ENCODE data around the gene CCNQ.

The CCNQ gene

DNA sequence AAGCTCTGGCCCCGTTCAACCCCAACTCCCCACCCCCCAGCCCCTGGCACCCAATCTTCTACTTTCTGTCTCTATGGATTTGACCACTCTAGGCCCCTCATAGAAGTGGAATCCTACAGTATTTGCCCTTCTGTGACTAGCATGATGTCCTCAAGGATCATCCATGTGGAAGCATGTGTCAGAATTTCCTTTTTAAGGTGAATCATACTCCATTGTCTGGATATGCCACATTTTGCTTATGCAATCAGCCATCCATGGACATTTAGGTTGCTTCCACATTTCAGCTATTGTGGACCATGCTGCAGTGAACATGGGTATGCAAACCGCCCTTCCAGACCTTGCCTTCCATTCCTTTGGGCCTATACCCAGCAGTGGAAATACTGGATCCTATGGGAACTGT is 15.5 kb downstream of the CCNQ start:
- TF ChIP-seq, protein P1, sequence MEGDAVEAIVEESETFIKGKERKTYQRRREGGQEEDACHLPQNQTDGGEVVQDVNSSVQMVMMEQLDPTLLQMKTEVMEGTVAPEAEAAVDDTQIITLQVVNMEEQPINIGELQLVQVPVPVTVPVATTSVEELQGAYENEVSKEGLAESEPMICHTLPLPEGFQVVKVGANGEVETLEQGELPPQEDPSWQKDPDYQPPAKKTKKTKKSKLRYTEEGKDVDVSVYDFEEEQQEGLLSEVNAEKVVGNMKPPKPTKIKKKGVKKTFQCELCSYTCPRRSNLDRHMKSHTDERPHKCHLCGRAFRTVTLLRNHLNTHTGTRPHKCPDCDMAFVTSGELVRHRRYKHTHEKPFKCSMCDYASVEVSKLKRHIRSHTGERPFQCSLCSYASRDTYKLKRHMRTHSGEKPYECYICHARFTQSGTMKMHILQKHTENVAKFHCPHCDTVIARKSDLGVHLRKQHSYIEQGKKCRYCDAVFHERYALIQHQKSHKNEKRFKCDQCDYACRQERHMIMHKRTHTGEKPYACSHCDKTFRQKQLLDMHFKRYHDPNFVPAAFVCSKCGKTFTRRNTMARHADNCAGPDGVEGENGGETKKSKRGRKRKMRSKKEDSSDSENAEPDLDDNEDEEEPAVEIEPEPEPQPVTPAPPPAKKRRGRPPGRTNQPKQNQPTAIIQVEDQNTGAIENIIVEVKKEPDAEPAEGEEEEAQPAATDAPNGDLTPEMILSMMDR (IDR thresholded peaks at IDR 0.05; ENCODE audit: low read depth, low read length) = no peak

DNA sequence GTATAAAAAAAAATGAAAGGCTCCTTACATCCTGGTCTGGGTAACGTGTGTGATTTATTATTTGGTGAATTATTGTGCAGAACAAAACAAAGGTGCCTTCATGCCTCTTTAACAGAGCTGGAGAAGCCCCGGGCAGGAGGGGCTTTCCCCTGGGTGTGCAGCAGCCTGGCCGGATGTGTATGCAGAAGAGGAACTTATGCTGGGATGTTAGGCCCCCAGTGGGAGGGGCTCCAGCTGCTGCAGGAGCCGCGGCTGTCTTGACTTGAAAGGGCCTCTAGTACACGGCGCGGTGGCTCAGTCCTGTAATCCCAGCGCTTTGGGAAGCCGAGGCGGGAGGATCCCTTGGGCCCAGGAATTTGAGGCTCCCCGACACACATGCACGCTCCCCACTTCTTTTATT is 16.0 kb downstream of the CCNQ start:
- TF ChIP-seq, protein P1 (IDR thresholded peaks at IDR 0.05; ENCODE audit: low read depth, low read length) = no peak
- no peak overlapping the region for H3K4me3 ChIP-seq (ENCODE audit: low read depth, low read length)

More for the DNA sequence above, 15.5 kb downstream of the CCNQ start:
- no peak overlapping the region for H3K4me3 ChIP-seq (ENCODE audit: low read depth, low read length)

DNA sequence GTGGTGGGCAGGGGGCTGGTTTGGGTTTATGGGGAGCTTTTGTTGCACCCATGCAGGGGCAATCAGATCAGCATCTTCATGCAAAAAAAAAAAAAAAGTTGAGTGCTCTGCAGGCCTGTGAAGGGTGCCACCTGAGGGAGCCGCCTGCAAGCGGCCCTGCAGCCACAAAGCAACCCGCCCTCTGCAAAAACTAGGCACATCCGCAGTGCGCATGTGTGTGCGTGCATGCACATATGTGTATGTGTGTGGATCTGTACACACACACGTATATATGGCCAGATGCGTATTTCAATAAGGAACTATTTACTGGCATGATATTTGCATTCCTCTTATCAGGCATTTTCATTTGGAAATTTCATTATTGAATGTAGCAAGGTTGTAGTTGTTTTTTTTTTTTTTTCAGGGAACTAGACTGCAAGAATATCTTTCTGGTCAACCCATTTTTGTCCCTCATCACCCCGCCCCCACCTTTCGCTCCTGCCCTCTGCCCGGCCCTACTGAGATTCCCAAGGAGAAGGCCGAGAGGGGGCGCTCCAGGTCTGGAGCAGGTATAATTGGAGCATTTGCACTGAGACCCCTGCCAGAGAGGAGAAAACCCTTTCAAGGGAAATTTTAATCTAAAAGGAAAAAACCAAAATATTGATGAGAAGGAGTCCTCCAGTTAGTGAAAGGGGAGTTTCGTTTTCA is 18.1 kb downstream of the CCNQ start:
- TF ChIP-seq, protein P1 (IDR thresholded peaks at IDR 0.05; ENCODE audit: low read depth, low read length) = no peak
- no peak overlapping the region for H3K4me3 ChIP-seq (ENCODE audit: low read depth, low read length)

DNA sequence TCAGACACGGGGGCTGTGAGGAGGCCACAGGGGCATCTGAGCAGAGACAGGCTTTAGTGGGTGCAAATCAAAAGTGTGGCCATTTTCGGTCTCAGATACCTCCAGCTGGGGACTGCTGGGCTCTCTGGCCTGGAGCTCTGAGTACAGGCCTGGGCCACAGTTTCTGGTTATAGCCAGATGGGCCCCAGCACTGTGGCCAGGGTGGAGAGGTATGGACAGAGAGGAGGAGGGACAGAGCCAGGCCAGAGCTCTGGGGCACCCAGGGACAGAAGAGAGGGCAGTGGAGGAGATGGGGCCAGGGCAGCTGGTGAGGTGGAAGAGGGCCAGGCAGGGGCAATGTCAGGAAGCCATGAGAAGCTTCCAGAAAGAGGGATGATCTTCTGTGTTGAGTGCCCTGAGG is 20.1 kb downstream of the CCNQ start:
- H3K4me3 ChIP-seq (ENCODE audit: low read depth, low read length) = no peak overlapping the region
- TF ChIP-seq, protein P1 (IDR thresholded peaks at IDR 0.05; ENCODE audit: low read depth, low read length) = no peak

DNA sequence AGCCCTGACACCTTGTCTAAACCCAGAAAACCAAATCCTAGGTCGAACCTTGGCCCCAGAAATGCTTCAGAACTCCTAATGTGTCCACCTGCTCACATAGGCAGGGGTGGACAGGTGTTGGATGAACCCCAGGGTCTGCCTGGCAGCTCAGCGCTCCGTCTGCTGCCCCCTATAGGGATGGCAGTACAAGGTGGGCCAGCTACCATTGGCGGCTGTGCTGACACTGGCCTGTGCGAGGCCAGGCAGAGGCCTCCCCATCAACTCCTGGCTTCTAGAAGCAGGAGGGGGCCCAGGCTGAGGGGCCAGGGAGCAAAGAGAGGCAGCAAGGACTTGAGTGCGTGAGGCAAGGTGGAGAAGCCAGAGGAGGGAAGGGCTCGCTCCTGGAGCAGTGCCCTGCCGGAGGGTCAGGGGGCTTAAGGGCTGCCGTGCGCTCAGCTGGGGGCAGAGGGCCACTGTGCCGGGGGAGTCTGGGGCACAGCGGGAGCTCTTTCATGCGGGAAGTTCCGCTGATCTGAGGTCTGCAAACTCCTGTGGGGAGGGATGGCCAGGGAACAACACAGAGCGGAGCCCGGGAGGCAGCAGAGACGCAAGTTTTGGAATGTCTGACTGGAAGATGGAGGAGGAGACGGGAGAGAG is 20.6 kb downstream of the CCNQ start:
- H3K4me3 ChIP-seq (ENCODE audit: low read depth, low read length) = no peak overlapping the region
- TF ChIP-seq, protein P1 (IDR thresholded peaks at IDR 0.05; ENCODE audit: low read depth, low read length) = no peak

DNA sequence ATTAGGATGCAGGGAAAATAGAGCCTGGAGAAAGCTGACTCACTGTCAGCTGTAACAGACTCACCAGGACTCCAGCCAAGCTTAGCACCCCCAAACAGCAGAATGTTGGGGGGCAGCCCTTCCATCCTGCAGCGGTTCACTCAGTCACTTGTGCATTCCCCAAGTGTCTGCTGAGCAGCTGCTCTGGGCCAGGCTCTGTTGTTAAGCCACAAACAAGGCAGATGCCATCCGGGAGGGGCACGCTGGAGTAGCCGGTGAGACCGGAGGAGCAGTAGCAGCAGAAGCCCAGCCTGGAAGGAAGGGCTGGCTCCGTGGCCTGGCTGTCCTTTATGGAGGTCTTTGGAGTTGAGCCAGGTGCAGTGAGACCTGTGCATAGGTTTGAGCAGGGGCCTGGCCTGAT is 22.0 kb downstream of the CCNQ start:
- H3K4me3 ChIP-seq (ENCODE audit: low read depth, low read length) = no peak overlapping the region
- TF ChIP-seq, protein P1 (IDR thresholded peaks at IDR 0.05; ENCODE audit: low read depth, low read length) = no peak

DNA sequence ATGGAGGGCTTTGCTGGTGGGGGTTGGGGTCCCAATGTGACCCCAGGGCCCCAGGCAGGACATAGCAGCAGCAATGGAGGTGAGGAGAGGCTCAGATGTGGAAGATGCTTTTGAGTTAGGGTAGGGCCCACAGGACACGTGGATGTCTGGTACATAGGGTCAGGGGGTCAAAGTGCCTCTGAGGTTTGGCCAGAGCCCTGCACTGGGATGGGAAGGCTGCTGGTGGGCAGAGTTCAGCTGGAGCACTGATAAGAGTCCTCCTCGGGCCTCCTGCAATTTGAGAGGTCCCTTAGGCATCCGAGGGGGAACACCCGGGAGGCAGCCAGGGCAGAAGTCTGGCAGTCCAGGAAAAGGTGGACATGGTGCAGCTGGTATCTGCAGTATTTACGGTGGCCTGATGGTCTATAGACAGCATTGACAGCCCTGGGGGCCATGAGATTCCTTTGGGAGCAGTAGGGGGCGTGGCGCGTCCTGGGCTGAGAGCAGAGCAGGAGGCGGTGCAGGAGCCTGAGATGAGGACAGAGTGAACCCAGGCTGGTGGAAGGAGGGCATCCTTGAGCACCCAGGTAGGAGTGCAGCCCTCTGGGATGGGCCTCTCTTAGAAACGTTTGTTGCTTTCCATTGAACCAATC is 22.6 kb downstream of the CCNQ start:
- TF ChIP-seq, protein P1 (IDR thresholded peaks at IDR 0.05; ENCODE audit: low read depth, low read length) = no peak

More for the DNA sequence above, 22.6 kb downstream of the CCNQ start:
- H3K4me3 ChIP-seq (ENCODE audit: low read depth, low read length) = no peak overlapping the region
